SH-SY5Y (cell line): ENCODE data around the gene PDP2.

ENCODE experiments used
- GATA2 ChIP-seq: IDR thresholded peaks from 2 replicates; pipeline ENCODE4 v1.6.1; 2011; ENCODE audit warnings: mild to moderate bottlenecking, low read depth, low read length
- GATA3 ChIP-seq: IDR thresholded peaks from 2 replicates; pipeline ENCODE4 v1.6.1; 2011; ENCODE audit warnings: low read depth, mild to moderate bottlenecking, low read length, moderate library complexity

- TF ChIP-seq GATA2, result no peak
- no peak for TF ChIP-seq GATA3
Observed at GRCh38 chr16:66891797-66892196, 11.5 kb downstream of the PDP2 start.
